NB4 (cell line): ENCODE measurements around the gene TPST1.

Experiments
- DNase-seq: peaks from one replicate; pipeline ENCODE4 v3.0.0; 2010; ENCODE audit warnings: low read depth
- H3K4me3 ChIP-seq: one replicate; pipeline ENCODE4 v1.5.1; 2011; ENCODE audit warnings: mild to moderate bottlenecking, low read depth, low read length, moderate library complexity
- MYC ChIP-seq: IDR thresholded peaks from 2 replicates; pipeline ENCODE4 v1.6.1; 2011; ENCODE audit warnings: low read depth, low read length
- POLR2A ChIP-seq: IDR thresholded peaks from 2 replicates; pipeline ENCODE4 v1.6.1; 2011; ENCODE audit warnings: mild to moderate bottlenecking; ENCODE audit not compliant: insufficient read length; ENCODE audit errors: extremely low read depth
- TF ChIP-seq, protein P1 (sequence below): IDR thresholded peaks from one replicate; pipeline ENCODE4 v1.5.1; 2012; ENCODE audit warnings: low read depth, low read length
- TF ChIP-seq, protein P2 (sequence below): IDR thresholded peaks from 2 replicates; pipeline ENCODE4 v1.6.1; 2011; ENCODE audit warnings: low read depth, low read length

The TPST1 gene

DNA sequence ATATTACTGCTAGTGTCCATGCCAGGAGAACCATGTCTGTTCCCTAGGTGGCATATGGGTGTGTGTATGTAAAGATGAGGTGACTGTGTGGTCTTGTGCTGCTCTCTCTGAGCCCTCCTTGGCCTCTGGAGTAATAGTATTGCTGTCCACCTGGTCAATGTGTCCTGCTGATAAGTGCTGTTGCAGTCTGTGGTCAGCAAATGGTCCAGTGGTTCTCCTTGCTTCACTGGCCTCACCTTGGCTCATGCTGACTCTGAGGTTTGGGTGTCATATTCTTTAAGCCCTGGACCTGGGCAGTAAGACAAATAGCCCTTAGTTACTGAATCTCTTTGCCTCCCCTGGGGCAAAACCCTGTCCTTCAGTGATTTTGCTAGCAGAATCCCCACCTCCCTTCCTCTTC, 56.8 kb downstream of the TPST1 start:
- H3K4me3 ChIP-seq = no peak overlapping the region
- TF ChIP-seq MYC = no peak
- TF ChIP-seq POLR2A = no peak
- TF ChIP-seq, protein P1, sequence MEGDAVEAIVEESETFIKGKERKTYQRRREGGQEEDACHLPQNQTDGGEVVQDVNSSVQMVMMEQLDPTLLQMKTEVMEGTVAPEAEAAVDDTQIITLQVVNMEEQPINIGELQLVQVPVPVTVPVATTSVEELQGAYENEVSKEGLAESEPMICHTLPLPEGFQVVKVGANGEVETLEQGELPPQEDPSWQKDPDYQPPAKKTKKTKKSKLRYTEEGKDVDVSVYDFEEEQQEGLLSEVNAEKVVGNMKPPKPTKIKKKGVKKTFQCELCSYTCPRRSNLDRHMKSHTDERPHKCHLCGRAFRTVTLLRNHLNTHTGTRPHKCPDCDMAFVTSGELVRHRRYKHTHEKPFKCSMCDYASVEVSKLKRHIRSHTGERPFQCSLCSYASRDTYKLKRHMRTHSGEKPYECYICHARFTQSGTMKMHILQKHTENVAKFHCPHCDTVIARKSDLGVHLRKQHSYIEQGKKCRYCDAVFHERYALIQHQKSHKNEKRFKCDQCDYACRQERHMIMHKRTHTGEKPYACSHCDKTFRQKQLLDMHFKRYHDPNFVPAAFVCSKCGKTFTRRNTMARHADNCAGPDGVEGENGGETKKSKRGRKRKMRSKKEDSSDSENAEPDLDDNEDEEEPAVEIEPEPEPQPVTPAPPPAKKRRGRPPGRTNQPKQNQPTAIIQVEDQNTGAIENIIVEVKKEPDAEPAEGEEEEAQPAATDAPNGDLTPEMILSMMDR = no peak
- TF ChIP-seq, protein P2, sequence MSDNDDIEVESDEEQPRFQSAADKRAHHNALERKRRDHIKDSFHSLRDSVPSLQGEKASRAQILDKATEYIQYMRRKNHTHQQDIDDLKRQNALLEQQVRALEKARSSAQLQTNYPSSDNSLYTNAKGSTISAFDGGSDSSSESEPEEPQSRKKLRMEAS = no peak
- no peak for DNase-seq

DNA sequence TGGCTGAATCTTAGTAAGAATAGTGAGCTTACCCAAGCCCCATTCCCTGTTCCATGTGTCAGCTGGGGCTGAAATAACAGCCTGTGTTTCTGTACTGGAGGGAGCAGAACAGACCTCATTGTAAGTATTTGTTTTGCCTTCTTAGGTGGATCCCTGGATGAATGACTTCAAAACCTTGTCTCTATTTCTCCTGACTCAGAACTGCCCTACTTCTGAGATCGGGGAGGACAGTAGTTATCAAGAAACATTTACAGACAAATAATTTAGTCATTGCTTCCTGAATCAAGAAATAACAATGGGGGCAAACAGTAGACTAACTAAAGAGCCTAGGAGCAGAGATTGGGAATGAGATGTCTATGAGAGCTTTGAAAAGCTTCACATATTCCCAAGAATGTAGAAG, 58.8 kb downstream of the TPST1 start:
- TF ChIP-seq, protein P1 = no peak
- TF ChIP-seq MYC = no peak
- no peak for TF ChIP-seq POLR2A
- TF ChIP-seq, protein P2 = no peak
- no peak for DNase-seq
- no peak overlapping the region for H3K4me3 ChIP-seq

DNA sequence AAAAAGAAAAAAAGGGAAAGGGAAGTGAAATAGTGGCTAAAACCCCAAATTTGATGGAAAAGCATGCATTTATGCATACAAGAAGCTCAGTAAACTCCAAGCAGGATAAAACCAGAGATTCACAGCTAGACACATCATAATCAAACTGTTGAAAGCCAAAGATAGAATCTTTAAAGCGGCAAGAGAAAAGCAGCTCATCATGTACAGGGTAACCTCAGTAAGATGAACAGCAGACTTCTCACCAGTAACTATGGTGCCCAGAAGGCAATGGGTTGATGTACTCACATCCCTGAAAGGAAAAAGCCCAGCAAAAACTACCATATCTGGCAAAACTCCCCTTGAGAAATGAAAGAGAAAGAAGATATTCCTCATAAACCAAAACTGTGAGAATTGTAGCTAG, 60.4 kb downstream of the TPST1 start:
- peak; percentile 43 for DNase-seq
- TF ChIP-seq, protein P1 = no peak
- TF ChIP-seq POLR2A = no peak
- TF ChIP-seq, protein P2 = no peak
- no peak for TF ChIP-seq MYC
- H3K4me3 ChIP-seq = no peak overlapping the region

DNA sequence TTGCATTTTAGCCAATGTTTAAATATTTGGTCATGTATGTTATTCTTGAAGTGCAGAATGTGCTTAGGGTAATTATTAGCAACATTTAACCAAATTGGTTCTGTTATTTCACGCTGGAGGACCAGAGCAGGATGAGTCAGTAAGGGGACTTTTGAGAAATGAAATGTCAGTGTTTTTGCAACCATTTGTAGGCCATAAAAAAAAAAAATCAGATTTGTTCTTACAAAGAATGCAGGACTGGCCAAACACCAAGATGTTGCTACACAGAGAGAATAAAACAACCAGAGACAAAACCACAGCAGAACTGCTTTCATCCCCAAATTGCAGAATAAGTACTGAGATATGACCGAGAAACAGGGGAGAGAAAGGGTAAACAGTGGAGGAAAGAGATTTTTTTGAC, 62.1 kb downstream of the TPST1 start:
- no peak for DNase-seq
- TF ChIP-seq, protein P2 = no peak
- TF ChIP-seq MYC (no peak), POLR2A (no peak)
- TF ChIP-seq, protein P1 = no peak
- no peak overlapping the region for H3K4me3 ChIP-seq

DNA sequence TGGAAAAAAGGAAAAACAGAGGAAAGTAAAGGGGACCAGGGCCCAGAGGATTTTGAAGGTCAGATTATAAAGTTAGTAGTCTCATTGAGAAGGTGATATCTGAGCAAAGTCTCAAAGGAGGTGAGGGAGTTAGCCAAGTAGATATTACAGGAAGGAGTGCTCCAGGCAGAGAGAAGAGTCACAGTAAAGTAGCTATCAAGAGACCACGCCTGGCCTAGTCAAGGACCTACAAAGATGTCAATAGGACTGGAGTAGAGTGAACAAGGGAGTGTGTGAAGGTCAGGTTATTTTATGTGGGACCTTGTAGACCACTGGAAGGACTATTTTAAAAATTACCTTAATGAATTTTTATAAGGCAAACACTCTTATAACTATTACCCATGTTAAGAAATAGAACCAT, 64.8 kb downstream of the TPST1 start:
- no peak for DNase-seq
- no peak overlapping the region for H3K4me3 ChIP-seq
- TF ChIP-seq MYC = no peak
- TF ChIP-seq, protein P2 = no peak
- TF ChIP-seq, protein P1 = no peak
- TF ChIP-seq POLR2A = no peak

DNA sequence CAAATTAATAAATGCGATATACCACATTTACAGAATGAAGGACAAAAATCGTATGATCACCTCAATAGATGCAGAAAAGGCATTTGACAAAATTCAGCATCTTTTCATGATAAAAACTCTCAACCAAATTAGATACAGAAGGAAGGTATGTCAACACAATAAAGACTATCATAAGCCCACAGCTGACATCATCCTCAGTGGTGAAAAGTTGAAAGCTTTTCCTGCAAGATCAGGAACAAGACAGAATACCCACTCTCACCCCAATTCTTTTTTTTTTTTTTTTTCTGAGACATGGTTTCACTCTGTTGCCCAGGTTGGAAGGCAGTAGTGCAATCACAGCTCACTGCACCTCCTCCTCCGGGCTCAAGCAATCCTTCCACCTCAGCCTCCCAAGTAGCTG, 67.2 kb downstream of the TPST1 start:
- H3K4me3 ChIP-seq = no peak overlapping the region
- no peak for DNase-seq
- TF ChIP-seq POLR2A (no peak), MYC (no peak)
- TF ChIP-seq, protein P1 = no peak
- TF ChIP-seq, protein P2 = no peak
